ENCODE measurements around the gene TMEM40.
"Not testable (repeated sequence)": the region's sequence is repeated elsewhere in the genome, so short reads cannot be mapped to it uniquely, and the experiment has no call there.

The TMEM40 gene

DNA sequence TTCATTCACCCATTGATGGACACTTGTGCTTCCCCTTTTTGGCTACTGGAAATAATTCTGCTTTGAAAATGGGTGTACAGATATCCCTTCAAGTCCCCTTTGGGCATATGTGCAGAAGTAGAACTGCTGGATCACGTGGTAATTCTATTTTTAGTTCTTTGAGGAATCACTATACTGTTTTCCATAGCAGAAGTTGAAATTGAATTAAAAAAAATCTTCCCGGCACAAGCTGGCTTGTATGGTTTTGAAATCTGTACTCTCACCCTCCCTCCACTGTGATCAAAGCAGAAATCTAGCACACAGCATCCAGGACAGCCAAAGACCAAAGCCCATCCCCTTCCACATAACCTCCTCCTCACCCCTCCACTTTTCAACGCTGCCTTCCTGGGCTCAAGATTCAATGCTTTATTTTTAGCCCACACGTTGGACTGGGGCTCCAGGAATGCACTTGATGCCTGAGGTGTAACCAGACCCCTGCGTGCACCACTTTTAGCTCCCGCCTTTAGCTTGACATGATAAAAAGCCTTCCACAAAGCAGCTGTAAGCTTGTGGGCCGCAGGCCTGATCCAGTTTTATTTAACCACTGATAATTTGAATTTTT is 29.9 kb downstream of the TMEM40 start:
- TF ChIP-seq, protein P1, sequence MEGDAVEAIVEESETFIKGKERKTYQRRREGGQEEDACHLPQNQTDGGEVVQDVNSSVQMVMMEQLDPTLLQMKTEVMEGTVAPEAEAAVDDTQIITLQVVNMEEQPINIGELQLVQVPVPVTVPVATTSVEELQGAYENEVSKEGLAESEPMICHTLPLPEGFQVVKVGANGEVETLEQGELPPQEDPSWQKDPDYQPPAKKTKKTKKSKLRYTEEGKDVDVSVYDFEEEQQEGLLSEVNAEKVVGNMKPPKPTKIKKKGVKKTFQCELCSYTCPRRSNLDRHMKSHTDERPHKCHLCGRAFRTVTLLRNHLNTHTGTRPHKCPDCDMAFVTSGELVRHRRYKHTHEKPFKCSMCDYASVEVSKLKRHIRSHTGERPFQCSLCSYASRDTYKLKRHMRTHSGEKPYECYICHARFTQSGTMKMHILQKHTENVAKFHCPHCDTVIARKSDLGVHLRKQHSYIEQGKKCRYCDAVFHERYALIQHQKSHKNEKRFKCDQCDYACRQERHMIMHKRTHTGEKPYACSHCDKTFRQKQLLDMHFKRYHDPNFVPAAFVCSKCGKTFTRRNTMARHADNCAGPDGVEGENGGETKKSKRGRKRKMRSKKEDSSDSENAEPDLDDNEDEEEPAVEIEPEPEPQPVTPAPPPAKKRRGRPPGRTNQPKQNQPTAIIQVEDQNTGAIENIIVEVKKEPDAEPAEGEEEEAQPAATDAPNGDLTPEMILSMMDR (IDR thresholded peaks at IDR 0.05; ENCODE audit: control insufficient read depth, extremely low read depth, insufficient read depth), result no peak
- no peak overlapping the region for H3K4me3 ChIP-seq (ENCODE audit: low read depth, low read length)
- DNase-seq (ENCODE audit: low read depth), result no peak

DNA sequence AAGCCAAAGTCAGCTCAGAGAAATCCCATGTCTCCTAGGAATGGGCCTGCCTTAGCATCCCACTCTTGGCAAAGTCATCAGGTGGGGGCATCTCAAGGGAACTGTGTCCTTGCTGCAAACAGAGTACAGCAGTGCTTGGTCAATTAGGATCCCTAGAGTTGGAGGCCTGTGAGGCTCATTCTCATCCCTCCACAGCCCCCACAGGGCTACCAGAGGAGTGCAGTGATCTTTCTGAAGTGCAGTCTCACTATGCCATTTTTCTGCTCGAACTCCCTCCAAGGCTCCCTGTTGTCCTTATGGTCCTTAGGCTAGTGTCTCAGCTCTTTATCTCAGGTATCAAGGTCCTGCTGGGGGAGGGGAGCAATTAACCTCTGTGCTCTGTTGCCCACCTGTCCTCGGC is 31.1 kb downstream of the TMEM40 start:
- TF ChIP-seq, protein P1 (IDR thresholded peaks at IDR 0.05; ENCODE audit: control insufficient read depth, extremely low read depth, insufficient read depth), result no peak
- no peak overlapping the region for H3K4me3 ChIP-seq (ENCODE audit: low read depth, low read length)
- no peak for DNase-seq (ENCODE audit: low read depth)

DNA sequence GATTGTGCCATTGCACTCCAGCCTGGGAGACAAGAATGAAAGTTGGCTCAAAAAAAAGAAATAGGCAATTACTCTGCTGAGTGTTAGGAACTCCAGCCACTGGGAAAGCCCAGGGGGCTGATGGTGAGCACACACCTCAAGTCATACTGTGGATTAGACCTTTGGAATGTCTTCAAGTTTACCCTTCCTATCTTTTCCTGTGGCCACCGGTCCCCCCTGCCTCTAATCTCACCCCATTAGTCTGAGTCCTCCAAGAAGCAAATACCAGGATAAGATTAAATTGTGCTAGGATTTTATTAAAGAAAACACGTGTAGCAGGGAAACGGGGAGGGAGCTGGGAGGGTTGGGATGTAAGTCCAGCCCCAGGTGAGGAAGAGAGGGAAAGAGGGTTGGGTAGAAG is 31.6 kb downstream of the TMEM40 start:
- no peak overlapping the region for H3K4me3 ChIP-seq (ENCODE audit: low read depth, low read length)
- no peak for DNase-seq (ENCODE audit: low read depth)
- TF ChIP-seq, protein P1 (IDR thresholded peaks at IDR 0.05; ENCODE audit: control insufficient read depth, extremely low read depth, insufficient read depth), result no peak

DNA sequence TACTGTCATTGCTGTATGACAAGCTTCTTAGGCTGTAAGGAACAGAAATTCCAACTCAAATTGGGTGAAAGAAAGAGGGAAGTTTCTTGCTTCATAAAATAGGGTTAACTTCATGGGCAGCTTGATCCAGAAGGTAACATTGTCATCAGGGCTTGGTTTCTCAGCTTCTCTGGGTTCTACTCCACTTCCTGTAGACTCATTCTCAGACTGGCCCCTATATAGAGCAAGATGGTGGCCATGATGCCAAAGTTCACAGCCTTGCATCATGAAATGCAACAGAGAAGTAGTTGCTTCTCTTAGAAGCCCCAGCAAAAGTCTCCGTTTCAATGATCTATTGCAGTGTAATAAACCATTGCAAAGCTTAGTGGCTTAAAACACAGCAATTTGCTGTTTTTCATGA is 33.6 kb downstream of the TMEM40 start:
- no peak for DNase-seq (ENCODE audit: low read depth)
- H3K4me3 ChIP-seq (ENCODE audit: low read depth, low read length), result no peak overlapping the region
- TF ChIP-seq, protein P1 (IDR thresholded peaks at IDR 0.05; ENCODE audit: control insufficient read depth, extremely low read depth, insufficient read depth), result no peak

- no peak for DNase-seq (ENCODE audit: low read depth)
- H3K4me3 ChIP-seq (ENCODE audit: low read depth, low read length), result no peak overlapping the region
- TF ChIP-seq, protein P1 (IDR thresholded peaks at IDR 0.05; ENCODE audit: control insufficient read depth, extremely low read depth, insufficient read depth), result no peak
These were observed 34.3 kb downstream of the TMEM40 start for GRCh38 chr3:12724794-12725193.

GRCh38 chr3:12723362-12723761 is 35.7 kb downstream of the TMEM40 start:
- not testable (repeated sequence) for DNase-seq (ENCODE audit: low read depth); H3K4me3 ChIP-seq (ENCODE audit: low read depth, low read length)

GRCh38 chr3:12722226-12722625 is 36.8 kb downstream of the TMEM40 start:
- DNase-seq (ENCODE audit: low read depth), result no peak
- H3K4me3 ChIP-seq (ENCODE audit: low read depth, low read length), result no peak overlapping the region
- TF ChIP-seq, protein P1 (IDR thresholded peaks at IDR 0.05; ENCODE audit: control insufficient read depth, extremely low read depth, insufficient read depth), result no peak

Measured in LNCaP clone FGC (cell line).